Upper lobe of left lung (tissue), 4 donors: Measurements from ENCODE around the gene ZNF418.
"Not testable (repeated sequence)": the region's sequence is repeated elsewhere in the genome, so short reads cannot be mapped to it uniquely, and the experiment has no call there.

Experiments
- EP300 ChIP-seq, 4 donors: sonication (generic); formaldehyde crosslinking; IDR thresholded peaks; one replicate each; pipeline ENCODE4 v1.5.1; 2017; ENCODE audit warnings: antibody characterized with exemption in 4 of 4, control low read depth in 2 of 4
- POLR2AphosphoS5 ChIP-seq, 2 donors: sonication (generic); formaldehyde crosslinking; IDR thresholded peaks; one replicate each; pipeline ENCODE4 v1.5.1; 2017; ENCODE audit warnings: antibody characterized with exemption in 2 of 2

GRCh38 chr19:57890706-57891105 lies 44.5 kb downstream of the ZNF418 start:
- not testable (repeated sequence) for TF ChIP-seq POLR2AphosphoS5, EP300 (IDR thresholded peaks at IDR 0.05)
